Measurements from ENCODE around the gene SERPINB6.
A peak's percentile ranks its signal among the peaks of the same experiment; 100 is the strongest.
"Not testable (repeated sequence)": the region's sequence is repeated elsewhere in the genome, so short reads cannot be mapped to it uniquely, and the experiment has no call there.

SERPINB6 gene

DNA sequence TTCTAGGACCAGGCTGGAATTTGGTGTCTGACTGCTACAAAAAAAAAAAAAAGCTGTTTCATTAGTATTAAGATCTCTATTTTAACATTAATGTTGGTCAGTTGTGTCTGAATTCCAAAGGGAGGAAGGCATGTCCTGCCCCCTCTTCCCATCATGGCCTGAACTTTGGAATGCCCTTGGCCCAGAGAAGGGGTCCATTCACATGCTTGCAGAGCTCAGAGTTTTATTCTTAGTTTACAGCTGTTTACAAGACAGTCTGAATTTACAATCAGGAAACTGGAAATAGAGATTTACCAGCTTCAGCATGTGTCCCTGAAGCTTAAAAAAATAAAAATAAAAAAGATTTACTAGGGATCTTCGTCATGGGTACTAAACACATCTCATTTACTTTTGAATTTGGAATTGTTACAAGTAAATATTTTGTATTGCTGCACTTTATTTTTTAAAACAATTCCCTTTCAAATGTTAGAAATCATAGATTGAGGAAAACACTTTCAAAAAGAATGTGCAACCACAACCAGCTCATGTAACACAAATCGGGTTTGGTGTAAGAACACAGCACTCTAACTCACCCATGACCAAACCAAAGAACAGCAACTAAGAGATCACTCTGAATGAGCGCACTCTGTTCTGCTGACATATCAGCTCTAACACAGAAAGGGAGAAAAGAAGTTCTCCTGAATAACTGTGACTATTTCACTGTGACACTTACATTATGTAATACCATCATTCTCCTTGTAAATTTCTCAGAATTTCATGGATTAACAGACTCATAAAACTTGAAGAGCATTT lies 6.6 kb upstream of the SERPINB6 start:
- no peak for DNase-seq (ENCODE audit: low read depth)

DNA sequence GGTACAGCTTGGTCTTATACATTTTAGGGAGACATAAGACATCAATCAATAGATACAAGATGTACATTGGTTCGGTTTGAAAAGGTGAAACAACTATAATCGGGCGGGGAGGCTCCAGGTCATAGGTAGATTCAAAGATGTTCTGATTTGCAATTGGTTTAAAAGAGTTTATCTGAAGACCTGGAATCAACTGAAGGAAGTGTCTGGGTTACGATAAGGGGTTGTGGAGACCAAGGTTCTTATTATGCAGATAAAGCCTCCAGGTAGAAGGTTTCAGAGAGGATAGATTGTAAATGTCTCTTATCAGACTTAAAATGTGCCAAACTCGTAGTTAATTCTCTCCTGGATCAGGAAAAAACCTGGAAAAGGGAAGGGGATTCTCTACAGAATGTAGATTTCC lies 5.9 kb upstream of the SERPINB6 start:
- no peak for DNase-seq (ENCODE audit: low read depth)

DNA sequence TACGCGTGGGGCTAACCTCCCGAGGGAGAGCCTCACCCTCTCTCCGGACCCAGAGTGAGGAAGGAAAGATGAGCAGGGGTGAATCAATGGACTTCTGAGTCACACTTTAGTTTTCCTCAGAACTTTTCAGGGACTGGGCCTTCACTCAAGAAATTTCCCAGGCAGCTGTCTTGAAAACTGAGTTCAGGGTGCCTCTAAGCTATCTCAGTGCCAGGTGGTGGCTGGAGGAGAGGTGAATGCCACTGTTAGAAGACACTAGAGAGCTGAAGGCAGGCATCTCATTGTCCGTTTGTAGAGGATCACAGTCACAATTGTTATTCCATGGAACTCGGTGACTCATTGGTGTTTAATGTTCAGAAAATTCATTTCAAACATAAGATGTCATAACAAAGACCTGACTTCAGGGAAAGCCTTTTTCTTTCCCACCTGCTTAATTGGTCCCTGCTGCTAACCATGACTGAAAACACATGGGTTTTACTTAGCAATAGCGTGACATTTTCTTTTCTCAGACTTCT lies 5.3 kb upstream of the SERPINB6 start:
- DNase-seq (ENCODE audit: low read depth) = no peak

DNA sequence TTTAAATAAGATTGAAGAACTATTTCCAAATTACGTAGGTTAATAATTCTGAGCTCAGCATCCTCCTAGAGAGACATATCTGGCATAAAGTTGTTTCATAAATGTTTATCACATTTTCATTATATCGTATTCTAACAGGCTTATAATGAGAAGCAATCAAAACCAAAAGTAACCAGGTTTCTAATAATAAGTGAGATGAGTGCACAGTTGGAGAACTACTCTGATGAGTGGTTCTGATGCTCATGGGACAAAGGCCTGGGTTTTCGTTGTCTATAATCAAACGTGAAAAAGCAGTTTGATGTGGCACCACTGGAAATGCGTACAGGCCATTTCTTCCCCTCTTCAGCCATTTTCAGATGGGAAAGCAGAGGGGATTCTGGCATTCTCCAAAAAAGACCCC lies 4.7 kb upstream of the SERPINB6 start:
- DNase-seq (ENCODE audit: low read depth) = no peak

DNA sequence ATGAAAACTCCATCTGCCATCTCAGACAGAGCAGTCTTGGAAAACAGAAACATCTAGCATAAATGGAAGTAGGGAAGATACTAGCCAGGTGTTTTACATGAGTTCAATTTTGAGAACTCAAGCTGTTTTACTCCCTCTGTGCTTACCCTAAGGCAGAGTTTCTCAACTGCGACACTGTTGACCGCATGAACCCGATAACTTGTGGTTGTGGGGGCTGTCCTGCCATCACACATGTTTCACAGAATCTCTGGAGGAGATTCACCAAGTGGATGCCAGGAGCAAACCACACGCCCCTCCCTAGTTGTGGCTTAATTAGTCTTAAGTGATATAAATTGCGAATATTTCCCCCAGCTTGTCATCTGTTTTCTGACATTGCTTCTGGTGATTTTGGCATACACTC lies 2.3 kb upstream of the SERPINB6 start:
- DNase-seq (ENCODE audit: low read depth) = no peak

- not testable (repeated sequence) for DNase-seq (ENCODE audit: low read depth)
Observed at GRCh38 chr6:2973180-2973579, 1.8 kb upstream of the SERPINB6 start.

DNA sequence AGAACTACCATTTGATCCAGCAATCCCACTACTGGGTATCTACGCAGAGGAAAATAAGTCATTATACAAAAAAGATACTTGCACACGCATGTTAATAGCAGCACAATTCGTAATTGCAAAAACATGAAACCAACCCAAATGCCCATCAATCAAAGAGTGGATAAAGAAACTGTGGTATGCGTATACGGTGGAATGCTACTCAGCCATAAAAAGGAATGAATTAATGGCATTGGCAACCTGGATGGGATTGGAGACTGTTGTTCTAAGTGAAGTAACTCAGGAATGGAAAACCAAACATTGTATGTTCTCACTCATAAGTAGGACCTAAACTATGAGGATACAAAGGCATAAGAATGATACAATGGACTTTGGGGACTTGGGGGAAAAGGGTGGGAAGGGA lies 1.3 kb upstream of the SERPINB6 start:
- not testable (repeated sequence) for DNase-seq (ENCODE audit: low read depth)

- not testable (repeated sequence) for DNase-seq (ENCODE audit: low read depth)
Observed at GRCh38 chr6:2972219-2972487, 786 bp upstream of the SERPINB6 start.

DNA sequence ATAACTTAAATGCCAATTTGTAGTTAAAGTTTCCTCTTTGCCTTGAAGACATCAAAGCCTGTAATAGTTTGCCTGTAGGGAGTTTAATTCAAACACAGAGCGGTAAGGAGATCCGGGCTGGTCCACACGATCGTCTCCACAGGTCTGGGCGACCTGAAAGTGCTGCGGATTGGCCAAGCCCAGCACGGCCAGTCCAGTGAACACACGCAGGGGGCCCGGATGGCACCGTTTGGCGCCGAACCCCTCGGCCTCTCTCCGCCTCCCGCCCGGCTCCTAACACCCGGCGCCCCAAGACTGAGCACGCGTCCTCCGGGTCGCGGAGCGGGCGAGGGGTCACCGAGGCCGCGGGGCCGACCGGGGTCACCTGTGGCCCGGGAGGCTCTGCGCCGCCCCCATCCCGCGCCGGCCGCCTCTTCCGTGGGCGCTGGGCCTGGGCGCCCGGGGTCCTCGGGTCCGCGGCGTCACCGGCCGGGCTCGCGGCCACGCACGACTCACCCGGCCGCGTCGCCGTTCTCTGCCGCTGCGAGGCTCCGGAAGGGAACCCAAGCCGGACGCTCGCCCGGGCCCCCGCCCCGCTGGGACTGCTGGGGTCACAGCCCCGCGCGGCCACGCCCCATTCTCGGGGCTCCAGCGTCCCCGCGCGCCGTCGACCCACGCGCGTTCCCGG lies 481 bp downstream of the SERPINB6 start:
- no peak for DNase-seq (ENCODE audit: low read depth)

DNA sequence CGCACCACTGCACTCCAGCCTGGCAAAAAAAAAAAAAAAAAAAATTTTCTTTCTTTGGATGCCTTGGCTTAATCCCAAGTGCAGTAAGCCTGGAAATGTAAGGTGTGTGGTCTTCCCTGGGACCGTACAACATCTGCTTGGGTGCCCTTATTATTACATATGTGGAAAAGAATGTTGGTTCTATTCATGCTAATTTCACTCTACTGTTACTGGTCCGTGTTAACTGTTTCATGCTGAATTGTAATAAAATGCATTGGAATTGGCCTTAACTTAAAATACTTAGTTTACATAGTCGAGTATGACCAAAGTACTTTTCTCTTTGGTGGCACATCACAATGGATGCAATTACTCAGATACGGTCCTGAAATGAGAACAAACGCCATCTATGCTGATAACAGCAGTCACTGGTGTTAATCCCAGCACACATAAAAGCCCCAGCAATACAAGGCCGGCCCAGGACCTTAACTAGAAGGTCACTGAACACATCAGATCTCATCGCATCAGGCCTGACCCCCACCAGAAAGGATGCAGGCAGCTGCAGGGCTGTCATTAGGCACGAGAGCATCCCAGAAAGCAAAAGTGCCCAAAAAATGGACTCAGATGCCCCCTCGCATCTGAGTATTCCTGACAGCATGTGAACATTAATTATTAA lies 1.2 kb downstream of the SERPINB6 start:
- DNase-seq (ENCODE audit: low read depth) = no peak

DNA sequence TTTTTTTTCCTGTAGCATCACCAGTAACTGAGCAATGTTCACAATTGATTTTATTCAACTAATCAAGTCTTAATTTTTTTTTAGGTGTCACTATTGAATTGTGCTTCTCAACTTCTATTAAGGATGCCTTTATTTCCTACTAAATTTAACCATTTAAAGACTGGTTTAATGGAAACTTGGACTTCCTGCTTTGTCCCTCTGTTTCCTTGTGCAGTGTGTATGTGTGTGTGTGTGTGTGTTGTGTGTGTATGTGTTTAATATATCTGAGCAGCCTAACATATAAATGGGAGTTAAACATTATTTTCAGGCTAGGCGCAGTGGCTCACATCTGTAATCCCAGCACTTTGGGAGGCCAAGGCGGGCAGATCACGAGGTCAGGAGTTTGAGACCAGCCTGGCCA lies 1.8 kb downstream of the SERPINB6 start:
- no peak for DNase-seq (ENCODE audit: low read depth)

DNA sequence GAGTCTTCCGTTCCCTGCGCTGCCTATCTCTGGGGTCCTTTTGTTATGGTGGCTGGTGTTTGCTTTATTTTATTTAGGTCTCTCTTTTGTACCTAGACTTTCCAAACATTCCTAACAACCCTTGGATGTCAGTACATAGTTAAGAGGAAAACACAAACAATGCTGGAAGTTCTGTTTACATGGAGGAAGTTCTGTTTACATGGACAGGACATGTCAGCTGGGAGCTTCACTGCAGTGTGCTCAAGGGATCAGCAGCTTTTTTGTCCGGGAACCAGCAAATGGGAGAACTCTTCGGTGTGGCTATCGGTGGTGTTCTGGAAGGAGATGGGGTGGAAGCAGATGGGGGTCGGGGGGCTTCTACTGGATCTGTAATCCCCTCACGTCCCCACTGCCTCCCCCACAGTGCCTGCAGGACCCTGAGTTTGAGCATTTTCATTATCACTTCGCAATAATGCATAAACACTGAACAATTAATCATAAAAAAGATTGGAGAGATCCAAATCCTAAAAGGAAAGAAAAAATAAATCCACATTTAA lies 2.7 kb downstream of the SERPINB6 start:
- no peak for DNase-seq (ENCODE audit: low read depth)

- no peak for DNase-seq (ENCODE audit: low read depth)
Observed at GRCh38 chr6:2967936-2968335, 3.4 kb downstream of the SERPINB6 start.

DNA sequence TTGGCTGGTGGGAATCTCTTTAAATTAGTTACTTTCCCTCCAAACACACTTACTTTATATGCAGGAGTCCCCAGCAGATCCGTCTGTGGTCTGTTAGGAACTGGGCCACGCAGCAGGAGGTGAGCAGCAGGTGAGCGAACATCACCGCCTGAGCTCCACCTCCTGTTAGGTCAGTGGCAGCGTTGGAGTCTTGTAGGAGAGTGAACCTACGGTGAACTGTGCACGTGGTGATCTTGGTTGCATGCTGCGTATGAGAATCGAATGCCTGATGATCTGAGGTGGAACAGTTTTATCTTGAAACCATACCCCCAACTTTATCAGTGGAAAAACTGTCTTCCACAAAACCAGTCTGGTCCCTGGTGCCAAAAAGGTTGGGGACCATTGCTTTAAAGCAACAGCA lies 5.0 kb downstream of the SERPINB6 start:
- DNase-seq (ENCODE audit: low read depth) = no peak

- no peak for DNase-seq (ENCODE audit: low read depth)
Observed at GRCh38 chr6:2964793-2965505, 6.4 kb downstream of the SERPINB6 start.

GRCh38 chr6:2963756-2964155 lies 7.6 kb downstream of the SERPINB6 start:
- no peak for DNase-seq (ENCODE audit: low read depth)

- DNase-seq (ENCODE audit: low read depth) = no peak
Observed at GRCh38 chr6:2962636-2963035, 8.7 kb downstream of the SERPINB6 start.

GRCh38 chr6:2962004-2962403 lies 9.4 kb downstream of the SERPINB6 start:
- no peak for DNase-seq (ENCODE audit: low read depth)

GRCh38 chr6:2961506-2961905 lies 9.9 kb downstream of the SERPINB6 start:
- DNase-seq (ENCODE audit: low read depth) = no peak

- no peak for DNase-seq (ENCODE audit: low read depth)
Observed at GRCh38 chr6:2960935-2961334, 10.4 kb downstream of the SERPINB6 start.

DNA sequence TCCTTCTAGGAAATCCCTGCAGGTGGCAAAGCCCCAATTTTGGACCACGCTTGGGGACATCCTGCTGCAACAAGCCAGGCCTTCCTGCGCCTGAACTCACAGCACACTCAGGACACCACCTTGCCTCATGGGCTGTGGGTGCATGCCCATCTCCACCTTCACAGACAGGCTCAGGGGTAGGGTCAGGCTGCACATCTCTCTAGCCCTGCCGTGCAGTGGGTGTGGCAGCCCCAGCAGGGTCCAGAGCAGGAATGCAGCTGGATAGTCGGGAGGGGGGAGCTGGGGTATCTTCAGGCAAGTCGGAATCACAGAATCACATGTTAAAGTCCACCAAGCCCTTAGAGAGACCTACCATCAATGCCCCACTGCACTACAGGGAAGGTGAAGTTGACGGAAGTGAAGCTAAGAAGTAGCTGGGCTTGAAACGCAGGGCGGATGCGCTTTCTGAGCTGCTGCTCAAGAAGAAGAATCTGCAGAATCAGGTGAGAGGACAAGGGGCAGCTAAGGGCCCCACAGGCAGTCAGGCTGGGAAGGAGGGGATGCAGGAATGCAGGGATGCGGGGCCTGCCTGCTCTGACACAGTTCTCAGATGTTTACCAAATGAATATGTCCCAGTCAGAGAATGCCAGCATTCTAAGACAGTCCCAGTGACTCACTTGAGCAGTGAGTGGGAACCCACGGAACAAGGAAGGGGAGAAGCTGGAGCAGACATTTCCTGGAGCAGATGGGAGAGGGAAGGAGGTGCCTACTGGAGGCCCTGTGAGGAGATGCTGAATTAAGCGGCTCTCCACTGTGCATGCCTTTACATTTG lies 11.3 kb downstream of the SERPINB6 start:
- peak; percentile 67 for DNase-seq (ENCODE audit: low read depth)

Measured in stromal cell of bone marrow (primary cell).